ENCODE results near the gene DERL2.

GRCh38 chr17:5530265-5531084 is 44.5 kb upstream of the DERL2 start:
- no peak for TF ChIP-seq SMC3 (IDR thresholded peaks at IDR 0.05; ENCODE audit: low read depth, low read length)
- no peak for TF ChIP-seq POLR2A (IDR thresholded peaks at IDR 0.05; ENCODE audit: low read depth, low read length)
- TF ChIP-seq CTCF (conservative IDR thresholded peaks at IDR 0.05; ENCODE audit: low read depth, low read length): no peak
- no peak for TF ChIP-seq RAD21 (IDR thresholded peaks at IDR 0.05; ENCODE audit: low read length)
- no peak for TF ChIP-seq MXI1 (IDR thresholded peaks at IDR 0.05; ENCODE audit: borderline replicate concordance, low read depth, low read length)
- no peak for TF ChIP-seq CEBPB (IDR thresholded peaks at IDR 0.05; ENCODE audit: low read depth, low read length)
- no peak for TF ChIP-seq ELK1 (IDR thresholded peaks at IDR 0.05; ENCODE audit: borderline replicate concordance, low read depth, low read length)
- no peak for TF ChIP-seq MAZ (IDR thresholded peaks at IDR 0.05; ENCODE audit: borderline replicate concordance, low read depth, low read length)
- no peak for TF ChIP-seq RCOR1 (IDR thresholded peaks at IDR 0.05; ENCODE audit: insufficient replicate concordance, low read length)
- TF ChIP-seq BHLHE40 (IDR thresholded peaks at IDR 0.05; ENCODE audit: low read depth, low read length): no peak
- no peak for TF ChIP-seq CHD1 (IDR thresholded peaks at IDR 0.05; ENCODE audit: low read depth, low read length)
- TF ChIP-seq RFX5 (IDR thresholded peaks at IDR 0.05; ENCODE audit: low read depth, low read length): no peak

Measured in IMR-90 (cell line).